Measurements from ENCODE around the gene TMEM240. TPM values are rescaled to one million over a fixed set of nuclear protein-coding genes. Genes with fewer than 3 reads are reported as not detected.

TMEM240 gene
- total and polyA plus RNA-seq, 8 donors = 2.6 to 6.9 (median 4.3) TPM

DNA sequence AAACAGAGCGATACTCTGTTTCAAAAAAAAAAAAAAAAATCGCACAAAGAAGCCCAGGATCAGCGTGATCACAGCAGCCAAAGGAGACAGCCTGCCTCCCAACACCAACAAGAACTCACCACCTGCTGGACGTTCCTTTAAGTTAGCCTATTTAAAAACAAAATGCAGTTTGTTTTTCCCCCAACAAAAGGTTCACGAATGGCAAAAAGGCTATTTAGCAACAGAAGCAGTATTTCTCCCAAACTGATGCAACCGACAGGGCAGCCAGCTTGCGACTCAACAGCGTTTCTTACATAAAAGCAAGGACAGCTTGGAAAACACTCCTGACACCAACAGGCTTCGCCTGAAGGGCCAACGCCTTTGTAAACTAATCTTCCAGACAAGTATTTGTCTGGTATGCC lies 27.5 kb upstream of the TMEM240 start:
- H3K4me1 ChIP-seq = peaks cover 0 to 57% of the 10 kb centered on the region in 2 donors
- TF ChIP-seq, protein P1, sequence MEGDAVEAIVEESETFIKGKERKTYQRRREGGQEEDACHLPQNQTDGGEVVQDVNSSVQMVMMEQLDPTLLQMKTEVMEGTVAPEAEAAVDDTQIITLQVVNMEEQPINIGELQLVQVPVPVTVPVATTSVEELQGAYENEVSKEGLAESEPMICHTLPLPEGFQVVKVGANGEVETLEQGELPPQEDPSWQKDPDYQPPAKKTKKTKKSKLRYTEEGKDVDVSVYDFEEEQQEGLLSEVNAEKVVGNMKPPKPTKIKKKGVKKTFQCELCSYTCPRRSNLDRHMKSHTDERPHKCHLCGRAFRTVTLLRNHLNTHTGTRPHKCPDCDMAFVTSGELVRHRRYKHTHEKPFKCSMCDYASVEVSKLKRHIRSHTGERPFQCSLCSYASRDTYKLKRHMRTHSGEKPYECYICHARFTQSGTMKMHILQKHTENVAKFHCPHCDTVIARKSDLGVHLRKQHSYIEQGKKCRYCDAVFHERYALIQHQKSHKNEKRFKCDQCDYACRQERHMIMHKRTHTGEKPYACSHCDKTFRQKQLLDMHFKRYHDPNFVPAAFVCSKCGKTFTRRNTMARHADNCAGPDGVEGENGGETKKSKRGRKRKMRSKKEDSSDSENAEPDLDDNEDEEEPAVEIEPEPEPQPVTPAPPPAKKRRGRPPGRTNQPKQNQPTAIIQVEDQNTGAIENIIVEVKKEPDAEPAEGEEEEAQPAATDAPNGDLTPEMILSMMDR (IDR thresholded peaks at IDR 0.05) = no peak
- ATAC-seq (no peak), DNase-seq (no peak)
- peaks cover 7 to 85% of the 10 kb centered on the region in 2 donors for H3K36me3 ChIP-seq
- intact Hi-C loops (cut with DNase I) = no loop called here
- no peak overlapping the region for H3K4me3 ChIP-seq
- H3K27ac ChIP-seq = no peak overlapping the region
- no peaks in the 10 kb centered on the region for H3K9me3 ChIP-seq
- no peaks in the 10 kb centered on the region for H3K27me3 ChIP-seq

DNA sequence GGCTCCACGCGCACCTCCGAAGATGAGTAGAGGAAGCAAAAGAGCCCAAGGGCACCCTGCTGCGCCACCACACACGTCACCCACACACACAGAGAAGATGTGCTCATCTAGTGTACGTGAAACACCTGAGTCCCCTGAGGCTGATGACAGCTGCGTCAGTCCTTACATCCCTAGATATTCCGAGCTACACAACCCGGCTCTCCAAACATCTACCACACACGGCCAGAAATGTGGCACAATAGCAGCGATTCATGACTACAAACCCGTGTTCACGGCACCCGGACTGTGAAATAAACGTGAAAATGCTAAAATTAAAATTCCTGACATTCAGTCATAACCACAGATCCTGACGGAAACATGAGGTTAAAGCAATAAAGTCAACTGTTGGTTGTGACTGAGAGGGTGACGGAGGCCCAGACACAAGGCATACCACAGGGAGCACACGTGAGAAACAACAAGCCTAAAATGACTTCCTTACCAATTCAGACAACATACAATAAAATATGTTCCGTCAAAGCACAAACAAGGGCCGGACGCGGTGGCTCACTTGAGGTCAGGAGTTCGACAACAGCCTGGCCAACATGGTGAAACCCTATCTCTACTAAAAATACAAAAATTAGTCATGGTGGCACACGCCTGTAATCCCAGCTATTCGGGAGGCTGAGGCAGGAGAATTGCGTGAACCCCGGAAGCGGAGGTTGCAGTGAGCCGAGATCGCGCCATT lies 26.9 kb upstream of the TMEM240 start:
- ATAC-seq = no peak
- Histone ChIP-seq H3K36me3 (peaks cover 7 to 87% of the 10 kb centered on the region in 2 donors), H3K9me3 (no peaks in the 10 kb centered on the region), H3K4me1 (peaks cover 0 to 51% of the 10 kb centered on the region in 2 donors), H3K27me3 (no peaks in the 10 kb centered on the region), H3K27ac (no peak overlapping the region), H3K4me3 (no peak overlapping the region)
- no peak for DNase-seq
- intact Hi-C loops (cut with DNase I) = no loop called here
- TF ChIP-seq, protein P1 (IDR thresholded peaks at IDR 0.05) = no peak

DNA sequence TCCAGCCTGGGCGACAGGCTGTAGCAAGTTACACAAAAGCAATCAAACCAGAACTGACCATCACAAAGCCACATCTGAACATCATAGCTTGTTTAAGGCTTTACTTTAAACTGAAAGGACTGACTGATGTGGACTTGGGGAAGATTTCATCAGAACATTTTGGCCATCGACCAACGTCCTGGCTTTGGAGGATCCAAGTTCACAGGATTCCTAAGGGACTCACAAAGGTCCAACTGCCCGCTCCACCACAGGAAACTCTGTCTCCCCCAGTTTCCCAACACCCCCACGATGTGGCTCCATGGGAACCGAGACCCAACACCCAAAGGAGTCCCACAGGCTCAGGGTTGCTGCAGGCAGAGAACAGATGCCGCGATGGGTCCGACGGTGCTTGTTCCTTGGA lies 24.9 kb upstream of the TMEM240 start:
- Histone ChIP-seq H3K27ac (no peak overlapping the region), H3K36me3 (peaks cover 7 to 90% of the 10 kb centered on the region in 2 donors), H3K4me1 (peaks cover 0 to 39% of the 10 kb centered on the region in 2 donors), H3K4me3 (no peak overlapping the region), H3K27me3 (no peaks in the 10 kb centered on the region), H3K9me3 (no peaks in the 10 kb centered on the region)
- intact Hi-C loops (cut with DNase I) = no loop called here
- TF ChIP-seq, protein P1 (IDR thresholded peaks at IDR 0.05) = no peak
- ATAC-seq (no peak), DNase-seq (no peak)

DNA sequence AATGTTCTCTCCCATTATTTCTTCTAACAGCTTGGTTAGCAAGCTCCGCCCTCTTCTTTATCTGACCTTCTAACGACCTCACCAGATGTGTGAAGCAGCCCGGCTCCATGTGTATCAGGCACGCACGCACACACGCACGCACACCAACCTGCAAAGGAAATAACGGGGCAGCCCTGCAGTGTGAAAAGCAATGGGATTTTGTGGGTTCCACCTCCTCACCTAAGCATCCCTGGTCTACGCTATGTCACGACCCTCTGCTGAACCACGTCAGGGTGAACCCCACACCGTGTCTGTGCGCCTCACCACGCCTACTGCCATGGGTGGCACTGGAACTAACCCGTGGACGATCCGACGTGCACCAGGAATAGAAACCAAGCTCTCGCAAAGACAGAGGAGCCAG lies 23.8 kb upstream of the TMEM240 start:
- Histone ChIP-seq H3K27me3 (no peaks in the 10 kb centered on the region), H3K4me1 (peaks cover 0 to 29% of the 10 kb centered on the region in 2 donors), H3K9me3 (no peaks in the 10 kb centered on the region), H3K4me3 (no peak overlapping the region), H3K27ac (no peak overlapping the region), H3K36me3 (peaks cover 7 to 86% of the 10 kb centered on the region in 2 donors)
- intact Hi-C loops (cut with DNase I) = no loop called here
- no peak for DNase-seq
- TF ChIP-seq, protein P1 (IDR thresholded peaks at IDR 0.05) = no peak
- ATAC-seq = no peak

DNA sequence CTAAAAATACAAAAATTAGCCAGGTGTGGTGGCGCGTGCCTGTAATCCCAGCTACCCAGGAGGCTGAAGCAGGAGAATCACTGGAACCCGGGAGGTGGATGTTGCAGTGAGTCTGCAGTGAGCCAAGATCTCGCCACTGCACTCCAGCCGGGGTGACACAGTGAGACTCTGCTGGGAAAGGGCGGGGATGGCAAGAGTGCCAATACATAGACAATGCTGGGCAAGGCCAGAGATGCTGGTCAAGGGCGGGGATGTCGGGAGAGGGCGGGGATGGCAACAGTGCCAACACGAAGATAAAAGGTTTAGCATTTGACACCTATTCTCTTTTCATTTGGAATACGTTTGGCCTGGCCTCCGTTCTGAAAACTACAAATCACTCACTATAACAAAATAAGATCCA lies 23.3 kb upstream of the TMEM240 start:
- DNase-seq (no peak), ATAC-seq (no peak)
- no peak overlapping the region for H3K27ac ChIP-seq
- peaks cover 0 to 24% of the 10 kb centered on the region in 2 donors for H3K4me1 ChIP-seq
- TF ChIP-seq, protein P1 (IDR thresholded peaks at IDR 0.05) = no peak
- H3K9me3 ChIP-seq = no peaks in the 10 kb centered on the region
- no peaks in the 10 kb centered on the region for H3K27me3 ChIP-seq
- H3K4me3 ChIP-seq = no peak overlapping the region
- H3K36me3 ChIP-seq = peaks cover 7 to 80% of the 10 kb centered on the region in 2 donors
- intact Hi-C loops (cut with DNase I) = no loop called here

All from left lung (tissue), 10 donors.